Stimulated activated CD4-positive, alpha-beta T cell treated with anti-CD3 and anti-CD28 coated beads, Interleukin-15, amount 100 ng/mL, for 1 hour (primary cell): ENCODE measurements around the gene DPP7.
A peak's percentile ranks its signal among the peaks of the same experiment; 100 is the strongest.
"Not testable (repeated sequence)": the region's sequence is repeated elsewhere in the genome, so short reads cannot be mapped to it uniquely, and the experiment has no call there.

Experiments used
- DNase-seq, 2 donors: peaks; one replicate each; pipeline ENCODE4 v3.0.0-alpha.2; 2020; ENCODE audit warnings: low read depth in 1 of 2, low spot score in 1 of 2

Gene DPP7

DNA sequence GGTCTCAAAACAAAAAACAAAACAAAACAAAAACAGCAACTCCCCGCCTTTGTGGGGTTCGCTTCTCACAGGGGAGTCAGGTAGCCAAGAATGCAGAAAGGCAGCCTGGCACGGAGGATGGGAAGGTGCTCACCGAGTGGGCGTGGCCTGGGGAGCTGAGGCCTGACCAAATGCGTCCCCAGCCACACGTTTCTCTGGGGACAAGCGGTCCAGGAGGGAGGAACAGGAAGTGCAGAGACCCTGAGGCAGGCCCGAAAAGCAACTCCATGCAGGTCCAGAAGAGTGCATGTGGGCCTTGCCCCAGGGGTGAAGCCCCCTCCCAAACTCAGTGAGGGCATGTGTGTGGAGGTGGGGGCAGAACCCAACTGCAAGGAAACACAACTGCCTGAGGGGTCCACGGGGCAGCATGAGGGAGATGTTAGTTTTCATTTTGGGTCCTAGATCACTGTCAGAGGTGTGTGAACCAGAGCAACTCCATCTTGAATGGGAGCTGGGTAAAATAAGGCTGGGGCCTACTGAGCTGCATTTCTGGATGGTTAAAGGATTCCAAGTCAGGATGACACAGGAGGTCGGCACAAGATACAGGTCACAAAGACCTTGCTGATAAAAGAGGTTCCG is 39.8 kb downstream of the DPP7 start:
- no peak for DNase-seq

DNA sequence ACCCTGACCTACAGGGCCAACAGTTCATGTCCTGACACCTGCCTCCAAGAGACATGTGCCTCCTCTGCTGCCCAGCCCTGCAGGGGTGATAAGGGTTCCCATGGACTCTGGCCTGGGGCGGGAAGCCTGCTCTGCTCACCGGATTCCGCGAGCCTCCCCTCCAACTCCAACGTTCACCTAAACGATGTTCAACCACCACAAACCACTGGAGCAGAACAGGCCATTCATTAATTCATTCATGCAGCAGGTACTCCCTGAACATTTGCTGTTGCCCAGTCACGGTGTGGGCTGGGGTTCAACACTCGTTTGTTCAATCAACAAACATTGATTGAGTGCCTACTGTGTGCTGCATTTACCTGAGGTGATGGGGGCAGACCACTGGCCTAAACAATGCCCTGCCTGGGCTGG is 40.5 kb downstream of the DPP7 start:
- DNase-seq = no peak

DNA sequence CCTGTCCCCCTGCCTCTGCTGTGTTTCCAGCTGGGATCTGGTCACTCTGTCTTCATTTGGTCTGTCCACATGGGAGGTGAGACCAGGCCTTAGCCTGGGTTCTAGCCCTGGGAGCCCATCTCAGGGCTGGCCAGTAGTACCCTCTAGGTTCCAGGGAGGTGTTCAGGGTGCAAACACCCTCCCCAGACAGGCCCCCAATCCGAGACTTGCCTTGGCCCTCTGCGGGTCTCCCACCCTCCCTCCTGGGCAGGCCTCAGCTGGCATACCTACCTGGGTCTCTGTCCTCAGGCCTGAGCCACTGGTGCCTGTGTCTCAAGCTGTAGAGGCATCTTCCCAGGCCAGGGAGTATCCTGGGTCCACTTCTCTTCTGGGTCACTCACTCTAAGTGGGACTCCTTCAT is 43.3 kb downstream of the DPP7 start:
- DNase-seq = no peak

DNA sequence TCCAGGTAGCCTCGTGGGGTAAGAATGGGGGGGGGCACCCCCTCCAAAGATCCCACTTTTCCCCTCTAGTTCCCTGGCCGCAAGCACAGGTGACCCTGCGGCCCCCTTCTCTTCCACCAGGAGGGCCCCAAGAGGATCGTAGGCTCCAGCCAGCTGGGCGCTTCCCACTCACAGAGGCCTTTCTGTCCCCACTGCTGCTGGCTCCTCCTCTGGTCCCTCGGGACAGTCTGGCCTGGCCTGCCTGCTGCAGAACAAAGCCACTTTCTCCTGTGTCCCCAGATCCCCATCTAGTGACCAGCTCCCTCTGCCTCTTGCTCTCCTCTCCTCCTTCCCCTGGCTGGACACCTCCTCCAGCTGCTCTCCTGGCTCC is 43.6 kb downstream of the DPP7 start:
- DNase-seq = no peak

DNA sequence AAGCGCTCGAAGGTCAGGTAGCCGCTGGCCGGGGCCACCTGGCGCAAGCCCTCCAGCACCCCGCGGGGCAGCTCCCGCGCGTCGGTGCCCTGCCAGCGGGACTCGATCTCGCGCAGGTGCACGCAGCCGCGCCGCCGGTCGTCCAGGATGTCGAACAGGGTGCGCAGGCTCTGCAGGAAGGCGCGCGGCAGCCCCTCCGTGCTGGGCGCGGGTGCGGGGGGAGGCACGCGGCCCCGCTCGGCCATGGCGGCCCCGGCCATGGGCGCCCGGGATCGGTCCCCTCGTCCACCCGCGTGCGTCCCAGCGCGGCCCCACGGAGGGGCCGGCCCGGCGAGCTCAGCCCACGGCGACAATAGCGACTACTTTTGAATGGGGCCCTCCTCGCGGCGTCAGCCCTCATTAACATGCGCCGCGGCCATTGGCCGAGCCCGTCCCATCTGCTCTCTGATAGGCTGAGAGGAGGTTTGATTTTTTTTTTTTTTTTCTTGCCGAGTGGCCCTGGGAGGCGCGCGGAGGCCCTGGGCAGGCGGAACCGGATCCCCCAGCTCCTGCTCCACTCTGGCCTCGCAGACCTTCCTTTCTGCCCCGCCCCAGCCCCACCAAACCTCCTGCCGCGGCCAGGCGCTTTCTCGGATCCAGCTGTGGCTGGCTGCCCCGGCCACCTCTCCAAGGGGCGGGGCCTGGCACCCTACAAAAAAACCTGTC is 44.2 kb downstream of the DPP7 start, which contains the start of gene SAPCD2:
TSS of gene SAPCD2 (minus strand) at position 357 of the 705 bp plus-strand sequence. CDS start at position 260, 97 bp downstream.
- peak; percentile 65 to 69 for DNase-seq

DNA sequence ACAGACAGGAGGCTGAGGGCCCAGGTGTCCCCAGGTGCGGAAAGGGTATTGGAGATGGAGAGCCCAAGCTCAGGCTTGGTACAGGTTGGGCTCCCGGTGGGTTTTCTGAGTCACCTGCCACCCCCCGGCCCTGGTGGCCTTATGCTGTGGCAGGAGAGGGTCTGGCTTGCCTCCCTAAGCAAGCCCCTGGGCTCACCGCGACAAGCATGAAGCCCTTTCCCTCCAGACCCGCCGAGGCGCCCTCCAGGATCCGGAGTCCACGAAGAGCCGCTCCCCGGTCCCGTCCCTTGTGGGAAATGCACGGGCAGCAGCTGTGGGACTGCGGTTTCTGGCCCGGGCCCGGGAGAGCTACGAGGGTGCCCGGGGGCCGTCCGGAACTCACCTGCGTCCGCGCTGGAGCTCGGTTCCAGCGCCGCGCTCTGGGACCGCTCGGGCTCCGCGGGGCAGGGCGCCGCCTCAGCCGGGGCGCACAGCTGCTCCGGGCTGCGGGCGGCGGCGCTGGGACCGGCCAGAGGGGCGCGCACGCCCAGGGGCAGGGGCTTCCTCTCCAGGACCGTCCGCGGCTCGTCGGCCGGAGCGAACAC is 44.9 kb downstream of the DPP7 start:
- no peak for DNase-seq

DNA sequence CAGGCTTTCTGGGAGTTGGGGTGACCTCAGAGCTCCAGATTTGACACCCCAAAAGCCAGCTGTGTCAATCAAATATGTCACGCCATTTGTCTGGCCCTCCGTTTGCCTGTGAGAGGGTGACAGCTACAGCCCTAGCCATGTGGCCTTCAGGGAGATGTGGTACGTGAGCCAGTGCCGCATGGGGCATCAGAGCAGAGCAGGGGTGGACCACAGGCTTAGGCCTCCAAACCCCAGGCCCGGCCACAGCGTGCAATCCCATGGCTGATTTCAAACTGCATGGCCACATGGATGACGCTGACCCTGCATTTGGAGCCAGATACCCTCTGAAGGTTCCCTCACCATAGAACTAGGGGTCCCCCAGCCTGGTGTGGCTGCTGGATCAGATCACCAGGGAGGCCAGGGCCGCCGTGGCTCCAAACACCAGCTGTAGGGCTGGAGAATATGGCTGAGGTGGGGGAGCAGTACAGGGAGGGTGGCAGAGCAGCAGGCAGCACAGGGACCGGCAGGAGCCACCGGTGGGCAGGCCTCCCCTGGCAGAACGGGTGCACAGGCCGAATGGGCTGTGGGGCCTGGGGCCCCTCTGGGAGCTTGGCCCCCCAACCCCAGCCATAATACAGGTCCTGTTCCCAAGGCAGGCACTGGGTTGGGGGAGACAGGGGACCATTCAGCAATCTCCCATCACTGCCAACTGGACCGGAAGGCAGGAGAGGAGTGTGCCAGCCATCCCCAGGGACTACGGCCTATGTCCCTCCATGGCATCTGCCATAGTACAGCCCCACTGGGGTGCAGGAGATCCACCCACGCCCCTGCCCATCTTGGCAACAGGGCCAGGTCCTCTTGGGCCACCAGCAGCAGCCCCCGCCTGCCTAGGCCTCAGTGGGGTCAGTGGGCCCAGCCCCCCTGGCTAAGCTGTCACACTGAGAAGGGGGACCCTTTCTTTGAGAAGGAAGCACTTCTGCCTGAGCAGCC is 45.7 kb downstream of the DPP7 start:
- DNase-seq = no peak

DNA sequence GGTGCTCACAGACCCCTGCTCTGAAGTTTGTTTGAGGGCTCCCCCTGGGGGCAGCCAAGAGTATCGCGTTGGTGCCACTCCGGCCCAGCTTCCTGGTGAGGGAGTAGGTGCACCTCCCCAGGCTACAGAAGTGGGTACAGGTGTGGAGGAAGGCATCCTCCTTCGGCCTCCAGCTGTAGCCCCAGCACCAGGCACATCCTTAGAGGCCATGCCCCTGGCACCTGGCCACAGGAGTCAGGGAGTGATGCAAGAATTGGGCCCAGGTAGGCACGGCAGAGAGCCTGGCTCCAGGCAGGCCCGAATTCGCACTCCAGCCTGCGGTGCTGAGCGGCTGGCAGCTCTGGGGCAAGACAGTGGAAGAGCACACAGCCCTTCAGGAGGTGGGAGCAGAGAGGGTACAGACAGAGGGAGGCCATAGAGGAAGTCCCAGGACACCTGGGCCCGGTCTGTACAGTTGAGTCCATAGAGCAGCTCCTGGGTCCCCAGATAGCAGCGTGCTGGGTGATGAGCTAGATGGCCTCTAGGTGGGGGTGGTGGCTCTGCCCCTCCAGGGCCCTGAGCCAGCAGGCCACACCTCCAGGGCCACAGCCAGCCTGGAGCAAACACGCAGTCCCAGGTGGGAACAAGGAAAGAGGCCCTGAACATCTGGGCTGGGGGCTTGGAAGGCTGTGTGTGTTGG is 46.5 kb downstream of the DPP7 start:
- peak; percentile 74 for DNase-seq

DNA sequence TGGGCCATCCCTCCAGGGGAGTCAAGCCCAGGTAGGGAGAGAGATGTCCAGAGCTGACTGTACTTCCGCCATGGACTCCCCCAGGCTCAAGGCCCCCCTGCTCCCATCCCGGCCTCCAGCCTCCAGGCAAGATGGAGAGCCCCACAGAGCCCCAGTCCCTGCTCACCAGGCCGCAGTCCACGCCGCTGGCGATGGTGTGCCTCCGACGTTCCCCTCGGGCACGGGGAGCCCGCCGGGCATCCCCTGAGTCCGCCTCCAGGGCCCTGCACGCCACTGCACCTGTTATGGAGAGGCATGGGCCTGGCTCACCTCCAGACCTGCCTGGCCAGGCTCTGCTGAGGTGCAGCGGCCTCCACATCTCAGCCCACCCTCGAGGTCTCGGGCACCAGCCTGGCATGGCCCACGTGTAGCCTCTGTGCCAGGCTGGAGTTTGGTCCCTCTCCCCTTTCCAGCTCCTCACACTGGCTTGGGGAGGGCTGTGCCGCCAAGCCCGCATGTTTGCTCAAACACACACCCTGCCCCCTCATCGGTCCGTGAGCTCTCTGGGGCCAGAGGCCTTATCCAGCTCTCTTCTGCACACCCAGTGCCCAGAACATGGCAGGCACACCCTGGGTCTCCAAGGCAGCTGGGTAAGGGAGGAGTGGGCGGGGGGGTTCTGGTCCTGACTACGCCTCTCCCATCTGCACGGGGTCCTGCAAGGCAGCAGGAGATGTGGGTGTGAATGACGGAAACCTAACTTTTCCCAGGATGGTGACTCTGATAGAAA is 48.3 kb downstream of the DPP7 start:
- DNase-seq = no peak

DNA sequence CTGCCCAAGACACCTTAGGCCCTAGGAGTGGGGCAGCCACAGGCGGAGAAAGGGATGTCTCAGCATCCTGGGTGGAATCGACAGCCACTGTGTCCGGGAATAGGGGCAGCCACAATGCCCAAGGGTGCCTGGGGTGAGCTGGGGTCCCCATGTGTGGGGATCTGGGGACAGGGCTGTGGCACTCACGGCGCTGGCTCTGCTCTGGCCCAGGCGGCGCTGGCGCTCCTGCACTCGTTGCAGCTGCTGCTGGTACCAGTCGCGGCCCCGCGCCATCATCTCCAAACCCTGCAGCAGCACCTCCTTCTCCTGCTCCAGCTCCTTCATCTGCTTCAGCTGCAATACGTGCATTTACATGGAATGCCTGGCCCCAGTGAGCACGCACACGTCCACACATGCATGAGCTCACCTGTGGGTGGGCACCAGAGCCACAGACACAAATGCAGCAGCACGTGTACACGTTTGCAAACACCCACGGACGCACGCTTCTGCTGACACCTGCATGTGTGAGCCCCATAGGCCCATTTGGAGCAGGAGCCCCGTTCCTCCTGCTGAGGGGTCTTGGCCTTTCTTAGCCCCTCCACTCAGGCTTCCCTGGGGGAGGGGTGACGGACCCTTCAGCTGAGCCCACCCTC is 49.1 kb downstream of the DPP7 start:
- DNase-seq = no peak

DNA sequence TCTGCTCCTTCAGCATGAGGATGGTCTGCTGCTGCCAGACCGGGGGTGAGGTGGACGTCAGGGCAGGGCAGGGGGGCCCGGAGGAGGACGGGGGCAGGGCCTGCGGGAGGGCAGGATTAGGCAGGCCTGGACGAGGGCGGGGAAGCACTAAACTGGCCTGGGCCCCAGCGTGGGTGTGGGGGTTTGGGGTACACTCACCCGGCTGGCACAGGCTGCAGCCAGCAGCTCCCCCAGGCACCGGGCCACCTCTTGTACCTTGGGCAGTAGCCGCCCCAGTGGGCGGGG is 49.7 kb downstream of the DPP7 start:
- DNase-seq = no peak

DNA sequence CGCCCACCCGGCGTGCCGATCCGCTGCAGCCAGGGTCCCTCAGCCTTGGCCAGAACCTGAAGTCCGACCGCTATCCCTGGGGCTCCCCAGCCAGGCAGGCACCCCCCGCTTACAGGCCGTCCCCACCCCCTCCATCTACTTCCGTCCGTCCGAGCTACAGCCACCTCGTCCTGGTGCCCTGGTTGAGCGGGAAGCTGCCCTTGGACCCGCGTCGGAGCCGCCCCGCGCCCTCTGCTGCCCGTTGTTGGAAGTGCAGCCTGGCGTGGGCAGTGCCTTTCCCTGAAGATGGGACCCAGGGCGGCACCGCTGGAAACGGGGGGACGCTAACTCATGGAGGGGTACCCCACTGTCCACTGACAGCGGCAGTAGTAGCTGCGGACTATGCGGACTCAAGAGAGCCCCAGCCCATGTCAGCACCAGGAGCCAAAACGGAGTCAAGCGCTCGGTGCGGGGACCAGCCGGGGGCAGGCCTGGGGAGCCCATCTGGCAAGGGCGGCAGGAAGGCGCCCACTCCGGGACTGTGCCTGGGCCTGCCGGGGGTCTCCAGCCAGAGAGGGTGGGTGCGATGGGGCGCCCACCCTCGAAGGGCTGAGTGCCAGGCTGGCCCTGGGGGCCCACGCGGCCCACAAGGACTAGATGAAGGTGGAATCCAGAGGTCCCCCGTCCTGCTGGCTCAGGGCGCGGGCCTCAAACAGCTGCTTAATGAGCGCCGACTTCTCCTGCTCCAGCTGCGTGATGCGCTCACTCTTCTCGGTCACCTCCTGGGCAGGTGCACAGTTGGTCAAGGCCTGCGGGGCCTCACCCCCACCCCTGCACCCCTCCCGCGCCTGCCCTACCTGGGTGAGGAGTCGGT is 50.3 kb downstream of the DPP7 start:
- DNase-seq = peak; percentile 31 to 59

DNA sequence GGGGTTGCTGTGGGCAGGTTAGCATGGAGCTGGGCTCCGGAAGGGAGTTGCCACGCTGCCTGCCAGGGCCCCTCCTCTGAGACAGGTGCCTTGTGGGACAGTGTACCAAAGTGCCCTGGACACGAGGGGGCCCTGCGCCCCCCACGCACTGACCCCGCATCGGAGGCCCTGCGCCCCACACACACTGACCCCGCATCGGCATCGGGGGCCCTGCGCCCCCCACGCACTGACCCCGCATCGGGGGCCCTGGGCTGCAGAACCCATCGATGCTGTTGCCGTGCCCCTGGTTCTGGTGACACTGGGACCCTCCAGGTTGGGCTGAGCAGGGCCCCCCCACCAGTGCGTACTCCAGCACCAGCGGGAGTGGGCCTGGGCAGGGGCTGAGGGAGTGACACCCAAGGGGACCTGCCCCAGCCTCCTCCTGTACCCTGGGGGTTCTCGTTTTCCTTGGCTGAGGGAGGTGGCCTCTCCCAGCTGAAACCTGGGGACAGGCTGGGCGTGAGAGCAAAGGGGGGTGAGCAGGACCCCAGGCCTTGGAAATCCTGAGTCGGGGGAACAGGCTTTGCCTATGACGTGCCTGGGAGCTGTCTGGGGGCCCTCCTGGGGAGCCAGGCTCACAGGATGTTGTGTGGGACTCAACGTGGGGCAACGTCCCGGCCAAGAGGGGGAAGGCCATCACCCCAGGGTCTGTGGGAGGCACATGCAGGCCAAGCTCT is 51.1 kb downstream of the DPP7 start:
- no peak for DNase-seq

DNA sequence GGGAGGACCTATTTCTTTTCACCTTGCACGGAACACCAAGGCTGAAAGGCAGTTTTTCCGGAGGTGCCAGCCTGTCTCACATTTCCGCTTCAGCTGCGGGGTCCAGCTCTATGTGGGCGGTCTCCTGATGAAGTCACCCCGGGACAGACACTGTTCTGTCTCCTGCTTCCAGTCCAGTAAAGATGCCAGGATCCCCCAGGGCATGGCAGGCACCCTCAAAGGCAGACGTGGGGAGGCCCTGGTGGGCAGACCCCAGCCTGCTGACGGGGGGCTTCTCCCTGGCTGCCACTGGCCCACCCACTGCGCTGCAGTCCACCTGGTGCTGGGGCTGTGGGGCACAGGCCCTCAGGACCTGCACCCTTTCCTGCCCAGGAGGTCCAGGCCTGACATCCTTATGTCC is 51.7 kb downstream of the DPP7 start:
- DNase-seq = not testable (repeated sequence)

DNA sequence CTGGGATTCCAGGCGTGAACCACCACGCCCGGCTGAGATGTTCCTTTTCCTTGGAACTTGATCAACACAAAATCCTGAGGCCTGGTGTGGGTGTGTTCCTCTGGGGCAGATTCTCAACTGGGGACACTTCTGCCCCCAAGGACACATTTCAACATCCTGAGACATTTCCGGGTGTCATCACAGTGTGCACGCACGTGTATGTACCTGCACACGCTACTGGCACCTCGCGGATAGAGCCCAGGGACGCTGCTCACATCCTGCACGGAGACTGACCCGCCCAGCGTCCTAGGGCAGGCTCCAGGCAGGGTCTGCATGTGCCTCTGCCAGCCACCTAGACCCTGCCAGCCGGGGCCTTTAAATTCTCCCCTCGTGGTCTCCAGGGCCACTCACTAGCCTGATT is 52.1 kb downstream of the DPP7 start:
- DNase-seq = no peak
